Measurements from ENCODE around the gene TNK1.
A peak's percentile ranks its signal among the peaks of the same experiment; 100 is the strongest.

DNA sequence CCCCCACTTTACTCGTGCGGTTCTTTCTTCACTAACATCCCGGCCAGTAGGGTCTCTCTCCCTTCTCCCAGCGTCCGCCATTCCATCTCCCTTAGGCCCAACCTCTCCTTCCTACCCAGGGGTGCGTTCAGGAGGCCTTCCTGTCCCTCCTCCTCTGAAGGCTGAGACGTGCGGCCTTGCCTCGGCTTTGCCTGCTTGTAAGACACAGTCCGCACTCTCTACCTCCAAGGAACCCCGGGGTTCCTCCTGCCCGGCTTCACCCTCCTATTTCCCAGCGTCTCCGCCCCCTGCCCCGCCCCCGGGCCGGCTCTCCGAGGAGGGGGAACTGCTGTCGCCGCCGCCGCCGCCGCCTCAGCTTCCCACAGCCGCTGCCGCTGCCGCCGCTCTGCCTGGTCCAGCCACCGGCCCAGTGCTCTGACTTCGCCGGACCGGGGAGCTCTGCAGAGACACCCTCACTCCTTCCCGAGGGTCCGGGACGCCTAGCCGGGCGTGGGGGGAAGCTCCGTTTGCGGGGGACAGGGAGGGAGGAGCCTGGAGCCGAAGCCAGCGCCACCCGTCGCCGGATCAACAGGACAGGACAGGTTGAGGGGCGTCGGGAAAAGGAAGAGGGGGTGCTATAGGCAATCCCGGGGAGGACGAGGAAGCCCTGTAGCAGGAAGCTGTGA is 57.2 kb downstream of the TNK1 start:
- TF ChIP-seq CTCF (IDR thresholded peaks at IDR 0.05; ENCODE audit: control extremely low read depth in 1 of 3, insufficient read depth in 1 of 3, low read depth in 1 of 3, low read length in 3 of 3): no peak
- TF ChIP-seq CREB1 (IDR thresholded peaks at IDR 0.05): 0 out of 2 replicates have a peak, but pooled peaks have one; percentile 6
- TF ChIP-seq, protein P1, sequence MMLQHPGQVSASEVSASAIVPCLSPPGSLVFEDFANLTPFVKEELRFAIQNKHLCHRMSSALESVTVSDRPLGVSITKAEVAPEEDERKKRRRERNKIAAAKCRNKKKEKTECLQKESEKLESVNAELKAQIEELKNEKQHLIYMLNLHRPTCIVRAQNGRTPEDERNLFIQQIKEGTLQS (IDR thresholded peaks at IDR 0.05; ENCODE audit: insufficient read depth, low read depth, low read length): no peak
- TF ChIP-seq MAX (IDR thresholded peaks at IDR 0.05): no peak
- no peak for TF ChIP-seq POLR2AphosphoS5 (IDR thresholded peaks at IDR 0.05; ENCODE audit: low read depth, low read length)
- no peak for TF ChIP-seq GABPA (IDR thresholded peaks at IDR 0.05; ENCODE audit: borderline replicate concordance, insufficient read depth, low read length)
- no peak for TF ChIP-seq TBP (IDR thresholded peaks at IDR 0.05; ENCODE audit: low read depth, low read length)
- TF ChIP-seq POLR2A (IDR thresholded peaks at IDR 0.05; ENCODE audit: control extremely low read depth in 1 of 2, low read depth in 2 of 2, low read length in 2 of 2): no peak
- no peak for TF ChIP-seq SIX5 (IDR thresholded peaks at IDR 0.05; ENCODE audit: low read depth, low read length)
- no peak for TF ChIP-seq KDM5A (IDR thresholded peaks at IDR 0.05; ENCODE audit: low read length)
- TF ChIP-seq GTF2F1 (IDR thresholded peaks at IDR 0.05; ENCODE audit: borderline replicate concordance, low read depth, low read length): no peak
